Osteocyte (in vitro differentiated cells): Measurements from ENCODE around the gene ARHGEF7. TPM values are rescaled to one million over a fixed set of nuclear protein-coding genes. Genes with fewer than 3 reads are reported as not detected.

Source experiments
- DNase-seq: peaks from one replicate; pipeline ENCODE4 v3.0.0; 2021; ENCODE audit warnings: mixed read lengths; ENCODE audit not compliant: unreplicated experiment; ENCODE audit errors: extremely low spot score
- H3K27ac Mint-ChIP-seq: one replicate; pipeline ENCODE4 v1.8.0; 2021; ENCODE audit warnings: mild to moderate bottlenecking, mixed read lengths; ENCODE audit not compliant: unreplicated experiment
- H3K27me3 Mint-ChIP-seq: one replicate; pipeline ENCODE4 v1.8.0; 2021; ENCODE audit warnings: mixed read lengths; ENCODE audit not compliant: unreplicated experiment
- H3K36me3 Mint-ChIP-seq: one replicate; pipeline ENCODE4 v1.8.0; 2021; ENCODE audit warnings: mixed read lengths; ENCODE audit not compliant: unreplicated experiment
- H3K4me1 Mint-ChIP-seq: one replicate; pipeline ENCODE4 v1.8.0; 2021; ENCODE audit warnings: mixed read lengths; ENCODE audit not compliant: unreplicated experiment
- H3K4me3 Mint-ChIP-seq: one replicate; pipeline ENCODE4 v1.8.0; 2021; ENCODE audit warnings: mild to moderate bottlenecking, moderate library complexity, mixed read lengths; ENCODE audit not compliant: unreplicated experiment
- H3K9me3 Mint-ChIP-seq: one replicate; pipeline ENCODE4 v1.8.0; 2021; ENCODE audit warnings: mixed read lengths; ENCODE audit not compliant: unreplicated experiment
- CTCF ChIP-seq: fragments of 200-600 bp; sonication (generic); IDR thresholded peaks from 2 replicates; pipeline ENCODE4 v1.5.0; 2021; ENCODE audit warnings: antibody characterized with exemption, mild to moderate bottlenecking, moderate library complexity
- total RNA-seq: library from RNA; stranded (reverse); gene quantifications from 2 replicates; pipeline ENCODE4 v1.2.1, GENCODE V29; 2021

The ARHGEF7 gene
- total RNA-seq, 1 donor from 2014 or later, result 125 TPM

- Mint-ChIP-seq H3K36me3 (peaks cover 48% of the 10 kb centered on the region), H3K27me3 (no peaks in the 10 kb centered on the region), H3K4me1 (peaks cover 37% of the 10 kb centered on the region), H3K9me3 (no peaks in the 10 kb centered on the region), H3K4me3 (no peak overlapping the region), H3K27ac (peak overlapping the region; percentile 96)
- TF ChIP-seq CTCF, result no peak
- no peak for DNase-seq
Measured at GRCh38 chr13:111278743-111279652, 163.9 kb downstream of the ARHGEF7 start.

GRCh38 chr13:111280226-111280625, 165.1 kb downstream of the ARHGEF7 start:
- Mint-ChIP-seq H3K4me1 (peaks cover 37% of the 10 kb centered on the region), H3K27me3 (no peaks in the 10 kb centered on the region), H3K4me3 (no peak overlapping the region), H3K9me3 (no peaks in the 10 kb centered on the region), H3K27ac (peak overlapping the region; percentile 96), H3K36me3 (peaks cover 55% of the 10 kb centered on the region)
- TF ChIP-seq CTCF, result no peak
- no peak for DNase-seq

DNA sequence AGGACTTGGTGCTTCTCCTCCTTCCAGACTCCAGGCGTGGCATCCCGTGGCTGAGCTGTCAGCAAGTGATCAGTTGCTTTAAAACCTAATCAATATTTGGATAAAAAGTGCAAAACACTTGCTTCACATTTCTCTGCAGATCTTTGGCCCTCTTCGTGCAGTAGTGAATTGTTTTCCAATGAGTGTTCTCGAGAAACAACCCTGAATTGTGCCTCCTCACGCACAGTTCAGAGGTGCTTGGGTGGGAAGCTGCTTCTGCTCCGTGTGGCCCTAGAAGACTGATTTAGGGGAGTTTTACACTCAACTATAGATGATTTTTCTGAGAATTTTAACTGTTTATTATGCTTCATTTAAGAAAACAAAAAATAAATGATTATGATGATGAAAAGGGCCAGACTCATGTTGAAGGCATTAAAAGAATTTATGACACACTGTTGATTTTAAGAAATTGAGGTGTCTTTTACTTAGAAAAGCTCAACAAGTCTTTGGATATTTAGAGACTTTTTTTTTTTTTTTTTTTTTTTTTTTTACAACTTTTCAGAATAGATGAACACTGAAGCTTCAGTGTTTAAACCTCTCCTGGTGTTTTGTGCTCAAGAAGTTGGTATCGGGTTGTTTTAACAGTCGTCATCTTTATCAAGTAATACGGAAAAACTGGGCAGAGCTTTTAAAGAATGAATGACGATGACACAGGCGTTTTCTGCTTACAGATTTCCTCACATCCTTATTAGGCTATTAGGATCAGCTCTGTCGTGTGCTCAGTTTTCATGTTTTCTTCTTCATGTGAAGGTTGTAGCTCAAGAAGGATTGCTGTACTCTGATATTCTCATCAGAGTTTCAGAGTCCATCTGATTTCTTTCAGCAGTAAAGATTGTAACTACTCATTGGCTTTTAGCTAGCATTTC, 165.8 kb downstream of the ARHGEF7 start:
- H3K36me3 Mint-ChIP-seq, result peaks cover 55% of the 10 kb centered on the region
- no peak for TF ChIP-seq CTCF
- H3K9me3 Mint-ChIP-seq, result no peaks in the 10 kb centered on the region
- peak overlapping the region; percentile 44 for H3K4me3 Mint-ChIP-seq
- H3K4me1 Mint-ChIP-seq, result peaks cover 37% of the 10 kb centered on the region
- DNase-seq, result no peak
- H3K27me3 Mint-ChIP-seq, result no peaks in the 10 kb centered on the region
- H3K27ac Mint-ChIP-seq, result peak overlapping the region; percentile 96

- Mint-ChIP-seq H3K9me3 (no peaks in the 10 kb centered on the region), H3K27me3 (no peaks in the 10 kb centered on the region), H3K27ac (peak overlapping the region; percentile 96), H3K4me3 (no peak overlapping the region), H3K36me3 (peaks cover 53% of the 10 kb centered on the region), H3K4me1 (peaks cover 37% of the 10 kb centered on the region)
- no peak for DNase-seq
- TF ChIP-seq CTCF, result no peak
Measured at GRCh38 chr13:111281751-111282311, 166.7 kb downstream of the ARHGEF7 start.
